Aorta (tissue), 5 donors: ENCODE data around the gene CD248. TPM values are rescaled to one million over a fixed set of nuclear protein-coding genes. Genes with fewer than 3 reads are reported as not detected.

Source experiments
- ATAC-seq: fragments of 200-7000 bp; cut with Tn5 transposase; one replicate; pipeline ENCODE4 v1.9.1; 2022; ENCODE audit warnings: moderate library complexity; ENCODE audit not compliant: low FRiP score
- DNase-seq, 2 donors: peaks; one replicate each; pipeline ENCODE4 v3.0.0-alpha.2; 2020
- H3K27ac ChIP-seq, 2 donors: one replicate each; pipeline ENCODE4 v1.5.1; 2013; ENCODE audit warnings: low read length in 2 of 2, mild to moderate bottlenecking in 2 of 2, moderate library complexity in 2 of 2, control low read depth in 1 of 2, inconsistent platforms in 1 of 2, low read depth in 1 of 2
- H3K27me3 ChIP-seq, 2 donors: one replicate each; pipeline ENCODE4 v1.6.1; 2013; ENCODE audit warnings: control low read depth in 1 of 2, low read length in 1 of 2, mild to moderate bottlenecking in 1 of 2, moderate library complexity in 1 of 2; ENCODE audit not compliant: insufficient read depth in 2 of 2, control insufficient read depth in 1 of 2
- H3K36me3 ChIP-seq, 2 donors: one replicate each; pipeline ENCODE4 v1.6.1; 2013; ENCODE audit warnings: control low read depth in 1 of 2, low read length in 1 of 2, mild to moderate bottlenecking in 1 of 2; ENCODE audit not compliant: insufficient read depth in 2 of 2, control insufficient read depth in 1 of 2
- H3K4me1 ChIP-seq, 2 donors: one replicate each; pipeline ENCODE4 v1.6.1; 2013; ENCODE audit warnings: low read length in 2 of 2, control low read depth in 1 of 2, mild to moderate bottlenecking in 1 of 2, moderate library complexity in 1 of 2; ENCODE audit not compliant: insufficient read depth in 2 of 2, control insufficient read depth in 1 of 2
- H3K4me3 ChIP-seq, 2 donors: one replicate each; pipeline ENCODE4 v1.5.1; 2013; ENCODE audit warnings: low read length in 2 of 2, control low read depth in 1 of 2, mild to moderate bottlenecking in 1 of 2
- H3K9me3 ChIP-seq: one replicate; pipeline ENCODE4 v1.6.1; 2013; ENCODE audit warnings: mild to moderate bottlenecking, low read length; ENCODE audit not compliant: control insufficient read depth
- WGBS, 2 donors: extraction: QIAGEN DNeasy Blood & Tissue Kit; methylation state at CpG; one replicate each; pipeline ENCODE4 v1.1.7; 2013; 5-methylcytosine and 5-hydroxymethylcytosine counted together
- intact Hi-C, 2 donors: fragments of 100-400 bp; cut with DNase I; formaldehyde crosslinking; loops; one replicate each; pipeline versions ENCODE4 v1.14.2 to v1.15.0; 2022
- polyA plus RNA-seq, 2 donors: library from polyadenylated mRNA; stranded (reverse); fragments of 200-250 nt; gene quantifications; one replicate each; pipeline ENCODE4 v1.2.3, GENCODE V29; 2013
- total RNA-seq, 2 donors: library from RNA; stranded (reverse); fragmentation: NEBNext Ultra II Directional; extraction: Animal tissue kit (Norgen Biotek cat#: 25700); gene quantifications; one replicate each; pipeline ENCODE4 v1.2.1, GENCODE V29; 2021
- donor health status: healthy with polysubstance abuse.
- donor health status: Bipolar disorder and iron deficiency.
- donor health status: DM: no; HTN: no; CAD: no.
- donor health status: DM: no; HTN: no; CAD: no.
- donor health status: DM: yes; HTN: yes; CAD: no.

CD248 gene
- total and polyA plus RNA-seq, 4 donors = 3.1 to 118 (median 22.9) TPM

DNA sequence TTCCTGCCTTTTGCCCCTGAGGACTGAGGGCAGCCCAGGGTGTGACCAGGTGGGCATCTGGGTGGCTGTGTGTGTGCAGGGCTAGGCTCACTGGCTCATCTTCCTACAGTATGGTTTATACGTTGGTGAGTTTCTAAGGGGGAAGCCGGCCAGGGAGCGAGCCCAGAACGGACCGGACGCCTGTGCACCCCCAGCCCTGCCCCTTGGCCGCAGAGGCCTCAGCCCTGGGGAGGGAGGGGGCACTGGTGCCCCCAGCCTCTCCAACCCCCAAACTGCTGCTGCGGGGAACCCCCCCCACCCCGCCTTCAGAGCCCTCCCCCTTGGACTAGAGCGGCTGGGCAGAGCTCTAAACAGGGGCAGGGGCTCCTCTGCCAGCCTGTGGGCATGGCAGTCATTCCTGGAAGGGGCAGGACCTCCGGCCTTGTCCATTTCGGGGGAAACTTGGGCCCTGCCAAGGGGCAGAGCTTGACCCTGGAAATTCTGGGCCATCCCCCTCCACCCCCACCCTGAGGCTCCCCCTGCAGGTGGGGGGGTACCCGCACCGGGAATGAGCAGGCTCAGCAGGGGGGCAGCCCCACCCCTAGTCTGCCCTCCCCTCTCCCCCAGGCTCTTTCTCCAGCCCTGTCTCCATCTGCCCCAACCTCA is 33.3 kb downstream of the CD248 start:
- no peak for DNase-seq
- no peak for ATAC-seq
- intact Hi-C loops = loop anchor here (2.0 kb wide), 1 partner anchor 61 kb away; no protein-coding TSS in a partner anchor
- Histone ChIP-seq H3K9me3 (no peaks in the 10 kb centered on the region), H3K27ac (no peak overlapping the region), H3K4me3 (no peak overlapping the region), H3K36me3 (no peaks in the 10 kb centered on the region), H3K27me3 (no peaks in the 10 kb centered on the region), H3K4me1 (no peaks in the 10 kb centered on the region)
- WGBS, 2 donors = 59 to 71% methylated on average over 10 to 14 of the region's 14 CpGs

DNA sequence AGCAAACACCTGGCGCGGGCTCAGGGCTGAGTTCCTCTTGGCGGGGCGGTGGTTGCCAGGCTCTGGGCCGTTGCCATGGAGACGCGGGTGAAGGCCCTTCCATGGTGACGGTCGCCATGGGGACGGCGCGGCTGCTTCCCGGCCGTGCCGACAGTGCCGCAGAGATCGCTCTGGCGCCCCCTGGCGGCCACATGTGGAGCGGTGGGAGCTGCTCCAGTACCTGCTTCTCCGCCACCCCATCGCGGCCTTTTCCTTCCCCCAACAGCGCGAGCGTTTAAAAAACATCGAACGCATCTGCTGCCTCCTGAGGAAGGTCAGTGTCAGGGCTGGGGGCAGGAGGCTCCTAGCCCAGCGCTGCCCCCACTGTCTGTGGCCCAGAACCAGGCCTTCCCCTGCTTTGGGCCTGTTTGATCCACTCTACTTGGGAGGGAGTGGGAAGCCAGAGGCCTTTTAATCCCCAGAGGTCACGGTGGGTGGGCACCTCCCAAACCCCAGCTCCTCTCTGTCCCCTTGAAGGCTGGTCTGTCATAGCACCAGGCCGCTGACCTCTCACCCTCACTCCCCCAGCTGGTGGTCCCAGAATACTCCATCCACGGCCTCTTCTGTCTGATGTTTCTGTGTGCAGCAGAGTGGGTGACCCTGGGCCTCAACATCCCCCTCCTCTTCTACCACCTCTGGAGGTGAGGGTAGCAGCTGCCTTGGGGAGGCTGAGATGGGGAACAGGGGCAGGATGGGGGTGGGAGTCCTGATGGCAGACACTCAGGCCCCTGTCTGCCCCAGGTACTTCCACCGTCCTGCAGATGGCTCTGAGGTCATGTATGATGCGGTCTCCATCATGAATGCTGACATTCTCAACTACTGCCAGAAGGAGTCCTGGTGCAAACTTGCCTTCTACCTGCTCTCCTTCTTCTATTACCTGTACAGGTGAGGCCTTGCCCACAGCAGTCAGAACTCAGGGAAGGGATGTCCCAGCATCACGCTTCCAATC is 34.1 kb downstream of the CD248 start:
- Histone ChIP-seq H3K27me3 (no peaks in the 10 kb centered on the region), H3K4me3 (no peak overlapping the region), H3K4me1 (no peaks in the 10 kb centered on the region), H3K9me3 (no peaks in the 10 kb centered on the region), H3K27ac (no peak overlapping the region), H3K36me3 (no peaks in the 10 kb centered on the region)
- WGBS, 2 donors = 13 to 14% methylated on average over 35 of the region's 35 CpGs
- DNase-seq = peak; percentile 99 to 100
- ATAC-seq = peak; percentile 93
- intact Hi-C loops = loop anchor here in 1 of 2 donors (2.0 kb wide), 1 partner anchor 60 kb away; no protein-coding TSS in a partner anchor

DNA sequence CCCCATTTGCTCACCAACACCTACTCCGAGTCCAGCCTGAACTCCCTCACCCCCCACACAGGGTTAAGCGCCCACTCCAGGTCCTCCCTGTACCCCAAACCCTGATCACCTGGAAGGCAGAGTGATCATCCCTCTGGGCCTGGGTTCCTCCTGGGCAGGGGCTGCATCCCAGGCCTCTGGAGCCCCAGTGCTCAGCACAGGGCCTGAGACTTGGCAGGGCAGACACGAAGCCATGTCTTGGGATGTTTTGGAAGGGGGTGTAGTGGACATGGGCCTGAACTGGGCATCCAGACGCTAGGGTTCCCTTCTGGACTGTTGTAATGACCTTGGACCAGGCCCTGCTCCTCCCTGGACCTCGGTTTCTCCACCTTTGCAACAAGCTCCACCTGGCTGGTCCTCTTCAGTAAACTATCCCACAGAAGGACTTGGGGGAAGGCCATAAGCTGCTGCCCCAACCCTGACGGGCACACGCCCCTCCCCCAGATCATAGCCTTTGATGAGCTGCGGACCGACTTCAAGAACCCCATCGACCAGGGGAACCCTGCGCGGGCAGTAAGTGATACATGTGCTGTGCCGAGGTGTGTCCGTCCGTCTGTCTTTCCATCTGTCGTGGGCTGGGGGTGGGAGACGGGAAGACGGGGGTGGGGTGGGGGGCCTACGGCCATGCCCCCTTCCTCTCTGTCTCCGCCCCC is 34.9 kb downstream of the CD248 start:
- intact Hi-C loops = loop anchor here in 1 of 2 donors (2.0 kb wide), 1 partner anchor 59 kb away; no protein-coding TSS in a partner anchor
- 26 to 28% methylated on average over 20 of the region's 20 CpGs for WGBS, 2 donors
- no peaks in the 10 kb centered on the region for H3K27me3 ChIP-seq
- H3K4me1 ChIP-seq = no peaks in the 10 kb centered on the region
- no peak for DNase-seq
- no peaks in the 10 kb centered on the region for H3K9me3 ChIP-seq
- no peaks in the 10 kb centered on the region for H3K36me3 ChIP-seq
- no peak overlapping the region for H3K4me3 ChIP-seq
- ATAC-seq = no peak
- no peak overlapping the region for H3K27ac ChIP-seq

DNA sequence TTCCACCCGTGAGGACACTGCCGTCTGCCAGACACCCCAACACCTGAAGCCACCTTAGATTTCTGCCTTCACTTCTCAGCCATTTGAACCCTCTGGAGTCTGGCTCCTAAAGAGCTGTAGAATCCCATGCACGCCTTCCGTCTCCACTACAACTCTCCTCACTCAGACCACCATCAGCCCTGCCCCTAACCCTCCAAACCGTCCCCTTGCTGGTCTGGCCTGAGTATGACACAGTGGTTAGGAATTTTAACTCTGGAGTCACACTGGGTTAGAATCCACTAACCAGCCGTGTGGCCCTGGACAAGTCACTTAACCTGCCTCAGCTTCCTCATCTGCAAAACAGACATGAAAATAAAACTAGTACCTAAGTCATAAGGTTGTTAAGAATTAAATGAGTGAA is 35.8 kb downstream of the CD248 start:
- Histone ChIP-seq H3K4me1 (no peaks in the 10 kb centered on the region), H3K27ac (no peak overlapping the region), H3K9me3 (no peaks in the 10 kb centered on the region), H3K36me3 (no peaks in the 10 kb centered on the region), H3K4me3 (no peak overlapping the region), H3K27me3 (no peaks in the 10 kb centered on the region)
- intact Hi-C loops = no loop called here
- 72 to 74% methylated on average over 6 of the region's 6 CpGs for WGBS, 2 donors
- DNase-seq = no peak
- ATAC-seq = no peak

DNA sequence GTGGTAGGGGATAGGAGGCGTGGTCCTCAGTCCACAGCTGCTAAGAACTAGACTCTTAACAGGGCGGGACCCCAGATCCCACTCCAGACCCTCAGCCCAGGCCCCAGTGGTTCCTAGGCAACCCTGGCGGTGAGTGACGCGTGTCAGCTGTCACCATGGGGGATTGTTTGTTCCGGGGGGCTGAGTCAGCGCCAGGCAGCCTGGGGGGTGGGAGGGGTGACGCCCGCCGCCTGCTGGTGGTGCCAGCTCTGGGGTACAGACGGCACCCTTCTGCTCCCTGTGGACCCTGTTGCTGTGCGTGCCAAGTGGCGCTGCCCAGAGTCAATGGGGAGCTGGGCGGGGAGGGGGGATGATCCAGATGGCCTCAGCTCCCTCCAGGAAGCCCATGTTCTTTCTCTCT is 36.4 kb downstream of the CD248 start:
- Histone ChIP-seq H3K4me3 (no peak overlapping the region), H3K27ac (no peak overlapping the region), H3K9me3 (no peaks in the 10 kb centered on the region), H3K4me1 (no peaks in the 10 kb centered on the region), H3K27me3 (no peaks in the 10 kb centered on the region), H3K36me3 (no peaks in the 10 kb centered on the region)
- 79 to 82% methylated on average over 14 of the region's 14 CpGs for WGBS, 2 donors
- ATAC-seq = no peak
- intact Hi-C loops = no loop called here
- no peak for DNase-seq

DNA sequence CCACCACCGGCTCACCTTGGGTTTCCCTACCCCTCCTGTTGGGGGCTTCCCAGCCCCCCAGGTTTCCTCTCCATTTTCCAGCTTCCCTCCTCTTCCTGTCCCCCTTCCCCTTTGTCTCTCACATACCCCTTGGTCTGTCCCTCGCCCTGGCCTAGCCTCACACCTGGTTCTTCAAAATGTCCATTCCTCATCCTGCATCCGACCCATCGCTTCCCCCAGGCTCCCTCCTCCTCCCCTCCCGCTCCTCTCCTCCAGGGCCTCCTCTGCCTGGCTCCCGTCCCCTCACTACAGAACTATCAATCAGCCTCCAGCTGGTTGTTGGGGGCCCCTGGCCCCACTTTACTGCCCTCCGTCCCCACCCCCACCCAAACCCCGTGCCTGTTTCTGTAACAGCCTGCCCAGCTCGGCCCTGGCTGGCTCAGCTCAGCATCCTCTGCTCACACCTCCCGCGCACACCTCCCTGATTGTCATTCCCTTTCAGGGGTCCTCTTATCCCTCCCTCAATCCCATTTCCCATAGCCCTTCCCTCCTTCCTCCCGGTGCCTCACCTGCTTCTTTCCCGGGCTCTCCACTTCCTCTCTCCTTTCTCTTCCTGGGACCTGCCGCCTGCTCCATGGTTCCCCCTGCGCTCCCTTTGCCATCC is 37.6 kb downstream of the CD248 start:
- intact Hi-C loops = no loop called here
- ATAC-seq = no peak
- WGBS, 2 donors = 78% methylated on average over 15 of the region's 15 CpGs
- Histone ChIP-seq H3K27ac (no peak overlapping the region), H3K36me3 (peaks cover 0 to 3% of the 10 kb centered on the region in 2 donors), H3K27me3 (no peaks in the 10 kb centered on the region), H3K4me1 (no peaks in the 10 kb centered on the region), H3K4me3 (no peak overlapping the region), H3K9me3 (no peaks in the 10 kb centered on the region)
- no peak for DNase-seq

DNA sequence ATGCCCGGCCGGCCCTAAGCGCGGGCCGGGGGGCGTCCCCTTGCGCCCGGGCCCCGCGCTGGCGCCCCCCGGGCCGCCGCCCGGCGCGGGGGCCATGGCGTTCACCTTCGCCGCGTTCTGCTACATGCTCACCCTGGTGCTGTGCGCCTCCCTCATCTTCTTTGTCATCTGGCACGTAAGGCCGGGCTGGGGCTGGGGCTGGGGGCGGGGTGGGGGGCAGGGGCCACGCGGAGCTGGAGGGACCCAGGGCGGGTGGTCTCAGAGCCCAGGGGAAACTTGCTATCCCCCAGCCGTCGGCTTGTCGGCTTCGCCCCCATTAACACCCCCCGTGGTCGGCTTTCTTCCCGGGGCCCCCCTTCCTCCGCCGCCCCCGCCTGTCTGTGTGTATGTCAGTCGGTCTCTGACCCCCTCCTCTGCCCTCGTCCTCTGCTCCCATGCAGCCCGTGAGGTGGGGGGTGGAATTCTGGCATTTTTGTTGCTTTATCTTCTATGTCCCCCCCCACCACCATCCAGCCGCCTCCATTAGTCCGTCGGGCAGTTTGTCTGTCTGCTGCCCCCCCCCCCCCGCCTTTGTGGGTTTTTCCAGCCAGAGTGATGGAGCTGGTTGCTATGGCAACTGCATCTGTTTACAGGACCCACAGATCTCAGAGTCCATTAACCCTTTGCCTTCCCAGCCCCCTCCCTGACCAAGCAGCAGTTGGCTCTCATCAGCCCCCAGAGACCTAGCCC is 38.3 kb downstream of the CD248 start:
- no peaks in the 10 kb centered on the region for H3K9me3 ChIP-seq
- ATAC-seq = no peak
- H3K4me3 ChIP-seq = no peak overlapping the region
- intact Hi-C loops = no loop called here
- no peak for DNase-seq
- H3K27ac ChIP-seq = no peak overlapping the region
- no peaks in the 10 kb centered on the region for H3K27me3 ChIP-seq
- H3K36me3 ChIP-seq = peaks cover 2 to 3% of the 10 kb centered on the region in 2 donors
- 3 to 4% methylated on average over 30 to 45 of the region's 45 CpGs for WGBS, 2 donors
- no peaks in the 10 kb centered on the region for H3K4me1 ChIP-seq
